Measurements from ENCODE around the gene FLYWCH1.
"Not testable (repeated sequence)": the region's sequence is repeated elsewhere in the genome, so short reads cannot be mapped to it uniquely, and the experiment has no call there.

Gene FLYWCH1

GRCh38 chr16:2925951-2926649 lies 14.4 kb downstream of the FLYWCH1 start:
- DNase-seq (ENCODE audit: low read depth in 3 of 3), result no peak

- DNase-seq (ENCODE audit: low read depth in 3 of 3), result no peak
Measured at GRCh38 chr16:2926650-2926999, 14.9 kb downstream of the FLYWCH1 start.

- peak; percentile 70 to 88 (median 87) for DNase-seq (ENCODE audit: low read depth in 3 of 3)
Measured at GRCh38 chr16:2927010-2927646, 15.4 kb downstream of the FLYWCH1 start.

- not testable (repeated sequence) for DNase-seq (ENCODE audit: low read depth in 3 of 3)
Measured at GRCh38 chr16:2928151-2928550, 16.4 kb downstream of the FLYWCH1 start.

GRCh38 chr16:2928796-2929195 lies 17.1 kb downstream of the FLYWCH1 start:
- no peak for DNase-seq (ENCODE audit: low read depth in 3 of 3)

GRCh38 chr16:2929693-2930092 lies 18.0 kb downstream of the FLYWCH1 start:
- DNase-seq (ENCODE audit: low read depth in 3 of 3), result no peak

GRCh38 chr16:2930236-2930635 lies 18.5 kb downstream of the FLYWCH1 start:
- no peak for DNase-seq (ENCODE audit: low read depth in 3 of 3)

GRCh38 chr16:2931231-2931914 lies 19.6 kb downstream of the FLYWCH1 start:
- not testable (repeated sequence) for DNase-seq (ENCODE audit: low read depth in 3 of 3)

- DNase-seq (ENCODE audit: low read depth in 3 of 3), result no peak
Measured at GRCh38 chr16:2933136-2933535, 21.4 kb downstream of the FLYWCH1 start.

- no peak for DNase-seq (ENCODE audit: low read depth in 3 of 3)
Measured at GRCh38 chr16:2933701-2934100, 22.0 kb downstream of the FLYWCH1 start.

- DNase-seq (ENCODE audit: low read depth in 3 of 3), result no peak
Measured at GRCh38 chr16:2934450-2934849, 22.7 kb downstream of the FLYWCH1 start.

GRCh38 chr16:2936436-2937011 lies 24.8 kb downstream of the FLYWCH1 start:
- no peak for DNase-seq (ENCODE audit: low read depth in 3 of 3)

- no peak for DNase-seq (ENCODE audit: low read depth in 3 of 3)
Measured at GRCh38 chr16:2937170-2937569, 25.4 kb downstream of the FLYWCH1 start.

- no peak for DNase-seq (ENCODE audit: low read depth in 3 of 3)
Measured at GRCh38 chr16:2938206-2938605, 26.5 kb downstream of the FLYWCH1 start.

GRCh38 chr16:2939968-2940367 lies 28.2 kb downstream of the FLYWCH1 start:
- DNase-seq (ENCODE audit: low read depth in 3 of 3), result no peak

GRCh38 chr16:2942045-2942444 lies 30.3 kb downstream of the FLYWCH1 start:
- DNase-seq (ENCODE audit: low read depth in 3 of 3), result no peak

- not testable (repeated sequence) for DNase-seq (ENCODE audit: low read depth in 3 of 3)
Measured at GRCh38 chr16:2943716-2944115, 32.0 kb downstream of the FLYWCH1 start.

- DNase-seq (ENCODE audit: low read depth in 3 of 3), result no peak
Measured at GRCh38 chr16:2946649-2947048, 34.9 kb downstream of the FLYWCH1 start.

GRCh38 chr16:2948807-2949704 lies 37.3 kb downstream of the FLYWCH1 start:
- DNase-seq (ENCODE audit: low read depth in 3 of 3), result no peak

GRCh38 chr16:2949705-2950352 lies 38.1 kb downstream of the FLYWCH1 start:
- no peak for DNase-seq (ENCODE audit: low read depth in 3 of 3)

GRCh38 chr16:2950353-2950724 lies 38.6 kb downstream of the FLYWCH1 start:
- DNase-seq (ENCODE audit: low read depth in 3 of 3), result no peak

Measured in stimulated activated CD4-positive, alpha-beta T cell treated with anti-CD3 and anti-CD28 coated beads, TNF-alpha, amount 100 ng/mL, for 24 hours (primary cell).